ENCODE results near the gene OR51B2.

- TF ChIP-seq MAX (IDR thresholded peaks at IDR 0.05), result no peak
- no peak for TF ChIP-seq CTCF (IDR thresholded peaks at IDR 0.05; ENCODE audit: low read depth, low read length, missing input control)
- no peak for TF ChIP-seq SP1 (IDR thresholded peaks at IDR 0.05)
- no peak for TF ChIP-seq YY1 (IDR thresholded peaks at IDR 0.05)
Observed at GRCh38 chr11:5288906-5289550, 35.1 kb downstream of the OR51B2 start.
